ENCODE results near the gene AMZ1.
"Not testable (repeated sequence)": the region's sequence is repeated elsewhere in the genome, so short reads cannot be mapped to it uniquely, and the experiment has no call there.

Gene AMZ1

DNA sequence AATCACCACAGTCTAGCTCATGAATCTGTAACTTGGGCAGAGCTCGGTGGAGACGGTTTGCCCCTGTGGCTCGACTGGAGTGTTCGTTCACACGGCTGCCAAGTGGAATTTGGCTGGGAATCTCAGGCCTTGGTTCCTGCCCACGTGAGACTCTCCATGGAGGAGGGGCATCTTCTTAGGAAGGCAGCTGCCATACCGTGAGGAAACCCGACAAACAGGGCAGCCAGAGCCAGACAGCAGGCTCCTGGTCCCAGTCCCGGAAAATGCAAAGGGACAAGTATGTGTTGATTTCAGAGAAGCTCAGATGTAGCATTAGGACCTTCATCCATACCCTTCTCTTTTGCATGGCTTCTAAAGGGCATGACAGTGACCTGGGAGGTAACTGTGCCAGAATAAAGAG is 26.6 kb downstream of the AMZ1 start:
- DNase-seq, result no peak

GRCh38 chr7:2715341-2716231 is 27.6 kb downstream of the AMZ1 start:
- DNase-seq, result no peak

DNA sequence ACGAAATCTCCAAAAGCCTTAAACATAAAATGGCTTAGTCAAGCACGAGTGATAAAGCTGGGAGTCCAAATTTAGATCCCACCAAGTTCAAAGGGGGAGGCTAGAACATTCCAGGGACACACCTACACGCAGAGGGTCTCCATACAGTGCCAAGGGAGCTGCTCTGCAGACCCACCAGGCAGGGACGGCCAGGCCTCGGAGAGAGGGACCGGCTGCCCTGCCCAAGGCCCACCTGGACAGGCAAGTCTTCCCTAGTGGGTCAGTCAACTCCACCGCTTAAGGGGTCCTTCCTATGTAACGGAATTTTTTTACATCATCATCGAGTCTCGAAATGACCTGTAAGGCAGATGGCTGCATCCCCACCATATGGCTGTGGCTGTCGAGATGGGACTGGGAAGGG is 28.5 kb downstream of the AMZ1 start:
- no peak for DNase-seq

DNA sequence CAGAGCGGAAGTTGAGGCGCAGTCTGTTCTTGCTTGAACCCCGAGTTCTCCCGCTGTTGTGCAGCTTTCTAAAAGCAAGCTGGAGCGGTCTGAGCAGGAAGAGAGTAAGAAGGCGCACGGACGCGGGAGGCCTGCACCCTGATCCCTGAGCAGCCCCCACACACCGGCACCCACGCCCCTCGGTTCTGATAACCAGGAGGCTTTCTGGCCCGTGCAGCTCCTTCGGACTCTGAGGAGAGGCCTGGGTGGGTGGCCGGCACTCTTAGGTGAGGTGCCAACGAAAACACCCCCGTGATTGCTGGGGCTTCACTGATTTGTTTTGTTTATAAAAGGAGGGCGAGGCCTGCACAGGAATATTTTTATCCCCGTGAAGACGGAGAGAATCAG is 28.9 kb downstream of the AMZ1 start:
- DNase-seq, result no peak

DNA sequence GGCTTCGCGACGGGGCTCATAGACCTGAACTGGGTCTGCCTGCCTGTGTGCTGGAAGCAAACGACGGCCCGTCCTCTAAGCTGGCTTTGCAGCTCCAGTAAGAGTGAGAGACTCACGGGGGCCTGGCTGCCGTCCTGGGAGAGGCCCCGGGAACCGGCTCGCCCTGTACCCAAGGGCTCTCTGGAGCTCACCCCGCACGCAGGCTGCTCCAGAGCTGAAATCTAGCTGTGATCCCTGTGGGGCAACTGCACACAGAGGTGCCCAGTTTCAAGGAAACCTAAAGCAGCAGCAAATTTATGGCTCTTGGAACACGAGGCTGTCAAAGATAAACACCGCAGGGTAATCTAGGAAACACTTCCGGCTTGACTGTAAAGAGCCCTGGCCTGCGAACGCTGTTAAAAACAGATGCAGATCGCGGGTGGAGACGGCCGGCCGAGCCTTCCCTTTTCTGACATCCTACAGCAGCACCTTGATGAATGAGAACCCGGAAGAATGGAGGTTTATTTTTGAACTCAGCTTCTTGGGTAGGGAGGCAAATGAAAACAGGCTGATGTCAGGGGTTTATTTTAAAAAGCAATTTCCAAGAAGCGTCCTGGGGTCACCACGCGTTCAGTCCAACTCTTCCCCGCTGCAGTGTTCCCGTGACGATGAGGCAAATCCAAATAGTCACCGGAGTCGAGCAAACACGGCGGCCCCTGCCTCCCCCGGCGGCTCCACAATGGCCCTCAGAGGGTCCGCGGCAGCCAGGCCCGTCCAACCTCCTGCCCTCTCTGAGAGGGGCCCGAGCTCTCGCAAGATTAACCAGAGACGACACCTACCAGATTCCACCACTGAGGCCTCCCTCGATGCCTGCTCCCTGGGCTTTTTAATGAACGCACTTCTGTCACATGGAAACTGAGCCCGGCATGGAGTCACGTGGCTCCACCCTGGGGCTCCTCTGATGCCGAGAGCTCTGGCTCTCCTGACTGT is 29.6 kb downstream of the AMZ1 start:
- no peak for DNase-seq

DNA sequence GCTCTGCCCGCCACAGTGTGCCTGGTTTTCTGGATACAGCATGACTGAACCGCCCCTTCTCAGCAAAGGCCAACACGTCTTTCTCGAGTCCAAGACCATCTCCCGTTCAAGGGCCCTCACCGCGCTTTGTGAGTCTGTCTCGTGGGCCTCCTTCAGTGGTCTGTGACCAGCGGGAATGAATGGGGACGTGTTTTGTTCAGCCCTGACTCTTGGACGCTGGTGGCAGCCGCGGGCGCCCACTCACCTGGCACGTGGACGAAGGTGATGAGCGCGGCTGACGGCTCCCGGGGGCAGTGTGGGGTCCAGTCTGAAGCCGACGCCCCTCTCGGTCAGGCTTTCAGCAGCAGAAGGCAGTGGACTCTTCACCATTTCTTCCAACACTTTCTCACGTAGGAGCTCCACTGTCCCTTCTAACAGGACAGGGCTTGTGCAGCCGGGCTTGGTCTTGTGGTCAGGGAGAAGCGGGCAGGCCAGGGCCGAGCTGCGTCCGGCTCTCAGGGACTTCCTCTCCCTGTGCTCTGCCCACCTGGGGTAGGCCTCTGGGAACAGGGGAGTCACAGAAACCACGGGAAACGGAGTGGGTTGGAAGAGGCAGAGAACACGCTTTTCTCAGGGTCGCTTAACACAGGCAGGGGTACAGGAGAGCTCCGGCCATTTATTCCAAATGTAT is 30.4 kb downstream of the AMZ1 start:
- no peak for DNase-seq

GRCh38 chr7:2719007-2719406 is 31.0 kb downstream of the AMZ1 start:
- peak; percentile 36 for DNase-seq

- no peak for DNase-seq
Measured at GRCh38 chr7:2720024-2720423, 32.0 kb downstream of the AMZ1 start.

DNA sequence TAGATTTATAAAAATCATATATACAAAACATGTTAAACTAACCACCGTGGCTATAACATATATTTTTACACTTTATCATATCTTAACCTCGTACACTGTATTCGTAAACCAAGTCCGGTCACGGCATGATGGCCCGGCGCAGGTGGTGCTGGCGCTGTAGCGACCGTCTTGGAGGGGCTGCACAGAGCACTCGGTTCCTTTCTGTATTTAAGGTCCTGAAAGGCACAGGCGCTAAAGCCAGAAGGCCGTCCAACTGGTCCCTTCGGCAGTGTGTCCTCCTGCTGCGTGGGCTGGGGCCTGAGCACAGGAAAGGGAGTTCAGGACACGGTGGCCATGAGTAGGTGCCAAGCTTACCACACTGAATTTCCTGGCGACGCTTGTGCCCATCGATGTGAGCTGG is 33.8 kb downstream of the AMZ1 start:
- no peak for DNase-seq

GRCh38 chr7:2722591-2722990 is 34.6 kb downstream of the AMZ1 start:
- DNase-seq, result no peak

DNA sequence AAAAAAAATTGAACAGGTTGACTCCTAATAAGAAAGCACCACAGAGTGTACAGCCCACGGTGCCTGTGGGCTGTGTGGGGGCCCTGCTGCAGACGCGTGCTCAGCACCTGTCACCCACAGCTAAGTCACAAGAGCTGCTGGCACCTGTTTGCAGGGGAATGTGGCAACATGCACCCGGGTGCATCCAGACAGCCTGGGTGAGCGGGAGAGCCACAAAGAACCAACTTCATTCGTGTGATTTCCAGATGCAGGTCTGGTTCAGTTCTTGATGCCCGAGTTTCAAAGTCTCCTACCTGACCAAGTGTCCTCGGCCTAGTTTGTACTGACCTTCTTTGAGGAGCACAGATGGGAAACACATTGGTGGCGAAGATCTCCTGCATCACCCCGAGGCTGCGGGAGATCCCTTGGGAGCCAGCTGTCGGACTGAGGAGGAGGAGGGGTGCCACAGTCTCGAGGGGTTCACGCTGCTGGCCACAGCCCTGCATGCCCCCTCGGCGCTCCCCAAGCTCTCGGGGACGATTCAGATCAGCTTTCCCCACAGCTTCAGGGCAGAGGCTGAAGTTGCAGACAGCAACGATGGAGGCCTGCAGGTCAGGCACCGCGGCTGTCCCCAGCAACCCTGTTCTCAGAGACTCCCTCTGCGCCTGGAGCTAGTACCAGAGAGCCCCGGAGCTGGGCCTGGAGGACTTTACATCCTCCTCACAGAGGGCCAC is 35.3 kb downstream of the AMZ1 start:
- no peak for DNase-seq

DNA sequence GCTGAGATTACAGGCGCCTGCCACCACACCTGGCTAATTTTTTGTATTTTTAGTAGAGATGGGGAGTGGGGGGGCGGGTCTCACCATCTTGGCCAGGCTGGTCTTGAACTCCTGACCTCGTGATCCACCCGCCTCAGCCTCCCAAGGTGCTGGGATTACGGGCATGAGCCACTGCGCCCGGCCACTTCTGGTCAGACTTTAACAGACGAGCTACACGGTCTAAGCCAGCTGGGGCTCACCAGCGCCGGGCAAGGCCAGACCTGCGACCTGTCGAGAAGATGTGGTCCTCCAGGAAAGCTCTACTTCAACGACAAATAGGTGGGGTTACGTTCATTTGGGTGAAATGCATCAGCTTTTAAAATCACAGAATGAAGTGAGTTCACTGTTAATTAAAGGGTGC is 36.0 kb downstream of the AMZ1 start:
- DNase-seq, result not testable (repeated sequence)

DNA sequence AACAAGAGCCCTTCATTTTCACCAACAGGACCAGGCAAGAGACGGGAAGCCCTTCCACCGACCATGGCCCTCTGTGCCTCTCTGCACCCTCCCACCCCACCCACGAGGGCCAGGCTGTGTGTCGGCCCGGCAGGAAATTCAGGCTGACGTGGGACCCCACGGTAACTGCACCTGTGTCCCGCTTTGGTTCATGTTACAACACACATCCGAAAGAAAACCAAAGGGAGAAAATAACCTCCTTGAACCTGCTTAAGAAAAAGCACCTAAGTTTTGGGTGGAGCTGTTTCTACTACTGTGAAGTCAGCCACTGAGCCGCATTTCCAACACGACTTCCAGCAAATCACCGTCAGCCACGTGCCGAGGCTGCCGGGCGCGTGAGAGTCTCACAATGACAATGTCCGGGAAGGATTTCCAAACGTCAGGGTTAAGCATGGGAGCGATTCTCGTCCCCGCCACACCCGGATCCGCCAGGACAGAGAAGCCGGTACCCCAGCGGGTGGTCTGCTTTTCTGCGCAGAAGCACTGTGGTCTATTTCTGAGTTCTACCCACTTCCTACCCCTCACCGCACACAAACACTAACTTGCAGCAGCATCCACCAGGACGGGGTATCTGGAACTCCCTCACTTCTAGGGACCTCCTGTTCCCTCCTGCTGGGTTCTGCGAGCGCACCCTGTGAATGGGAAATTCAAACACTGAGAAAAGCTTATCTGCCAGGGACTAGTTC is 36.6 kb downstream of the AMZ1 start:
- no peak for DNase-seq

- no peak for DNase-seq
Measured at GRCh38 chr7:2725178-2726105, 37.4 kb downstream of the AMZ1 start.

GRCh38 chr7:2726316-2727018 is 38.5 kb downstream of the AMZ1 start:
- DNase-seq, result no peak

- DNase-seq, result not testable (repeated sequence)
Measured at GRCh38 chr7:2727206-2727605, 39.2 kb downstream of the AMZ1 start.

- DNase-seq, result no peak
Measured at GRCh38 chr7:2728316-2729030, 40.5 kb downstream of the AMZ1 start.

- no peak for DNase-seq
Measured at GRCh38 chr7:2729031-2729892, 41.3 kb downstream of the AMZ1 start.

All from NCI-H1694 (cell line).